Cerebellar cortex (tissue), 1 donor: ENCODE measurements around the gene CXorf65.

Experiments
- DNase-seq: peaks from one replicate; pipeline ENCODE4 v3.0.0-alpha.2; 2015; ENCODE audit warnings: low spot score

The CXorf65 gene

GRCh38 chrX:71060127-71060526, 46.4 kb downstream of the CXorf65 start:
- no peak for DNase-seq

- DNase-seq, result no peak
Measured at GRCh38 chrX:71057848-71058530, 48.6 kb downstream of the CXorf65 start.

- DNase-seq, result no peak
Measured at GRCh38 chrX:71056867-71057266, 49.7 kb downstream of the CXorf65 start.
